Ureter (tissue), 1 donor: ENCODE measurements around the gene CTTN. TPM values are rescaled to one million over a fixed set of nuclear protein-coding genes. Genes with fewer than 3 reads are reported as not detected.

ENCODE experiments used
- DNase-seq: peaks from one replicate; pipeline ENCODE4 v3.0.0-alpha.2; 2020; ENCODE audit warnings: low spot score
- total RNA-seq: library from RNA; stranded (reverse); gene quantifications from one replicate; pipeline ENCODE4 v1.2.4, GENCODE V29; 2023
- donor health status: DM: yes; HTN: yes; CAD: no.

CTTN gene
- total RNA-seq, 1 donor from 2014 or later: 371 TPM

GRCh38 chr11:70409871-70410270 lies 11.5 kb downstream of the CTTN start:
- DNase-seq: no peak

GRCh38 chr11:70410276-70411205 lies 12.2 kb downstream of the CTTN start:
- DNase-seq: no peak

GRCh38 chr11:70411713-70412452 lies 13.6 kb downstream of the CTTN start:
- no peak for DNase-seq

- DNase-seq: no peak
Observed at GRCh38 chr11:70413151-70413550, 14.8 kb downstream of the CTTN start.

- DNase-seq: no peak
Observed at GRCh38 chr11:70414341-70415100, 16.2 kb downstream of the CTTN start.

GRCh38 chr11:70415191-70415590 lies 16.9 kb downstream of the CTTN start:
- DNase-seq: no peak

- DNase-seq: no peak
Observed at GRCh38 chr11:70415642-70416395, 17.5 kb downstream of the CTTN start.

- no peak for DNase-seq
Observed at GRCh38 chr11:70416881-70417280, 18.6 kb downstream of the CTTN start.

GRCh38 chr11:70418130-70418529 lies 19.8 kb downstream of the CTTN start:
- no peak for DNase-seq

- DNase-seq: no peak
Observed at GRCh38 chr11:70419307-70420007, 21.1 kb downstream of the CTTN start.

- DNase-seq: no peak
Observed at GRCh38 chr11:70420008-70420464, 21.7 kb downstream of the CTTN start.

- DNase-seq: no peak
Observed at GRCh38 chr11:70420496-70420895, 22.2 kb downstream of the CTTN start.

- DNase-seq: no peak
Observed at GRCh38 chr11:70421123-70421522, 22.8 kb downstream of the CTTN start.

- no peak for DNase-seq
Observed at GRCh38 chr11:70422692-70423522, 24.6 kb downstream of the CTTN start.

GRCh38 chr11:70423523-70424505 lies 25.5 kb downstream of the CTTN start:
- no peak for DNase-seq

- no peak for DNase-seq
Observed at GRCh38 chr11:70424765-70425344, 26.5 kb downstream of the CTTN start.

GRCh38 chr11:70427436-70427835 lies 29.1 kb downstream of the CTTN start:
- no peak for DNase-seq
